Kidney epithelial cell (primary cell): ENCODE measurements around the gene ZNF746. TPM values are rescaled to one million over a fixed set of nuclear protein-coding genes. Genes with fewer than 3 reads are reported as not detected.

Source experiments
- DNase-seq: peaks from one replicate; pipeline ENCODE4 v3.0.0-alpha.2; 2010; ENCODE audit warnings: low read depth
- H3K27me3 ChIP-seq: 2 replicates; pipeline ENCODE4 v1.6.0; 2011; ENCODE audit warnings: low read length; ENCODE audit not compliant: control insufficient read depth, insufficient read depth
- H3K36me3 ChIP-seq: 2 replicates; pipeline ENCODE4 v1.5.1; 2011; ENCODE audit warnings: low read length; ENCODE audit not compliant: control insufficient read depth, insufficient read depth
- H3K4me3 ChIP-seq: 2 replicates; pipeline ENCODE4 v1.5.1; 2011; ENCODE audit warnings: low read depth, mild to moderate bottlenecking, control low read depth, low read length
- total RNA-seq: library from RNA; depleted of rRNA; stranded (reverse); fragments of >200 nt; gene quantifications from 2 replicates; pipeline ENCODE4 v1.2.3, GENCODE V29; 2015
- TF ChIP-seq, protein P1 (sequence below): IDR thresholded peaks from 2 replicates; pipeline ENCODE4 v1.5.1; 2011; ENCODE audit warnings: mild to moderate bottlenecking, moderate library complexity, low read length, control low read depth, inconsistent platforms; ENCODE audit not compliant: insufficient read depth, poor library complexity, severe bottlenecking

ZNF746 gene
- total RNA-seq, 1 donor from 2014 or later: 24.2 TPM

DNA sequence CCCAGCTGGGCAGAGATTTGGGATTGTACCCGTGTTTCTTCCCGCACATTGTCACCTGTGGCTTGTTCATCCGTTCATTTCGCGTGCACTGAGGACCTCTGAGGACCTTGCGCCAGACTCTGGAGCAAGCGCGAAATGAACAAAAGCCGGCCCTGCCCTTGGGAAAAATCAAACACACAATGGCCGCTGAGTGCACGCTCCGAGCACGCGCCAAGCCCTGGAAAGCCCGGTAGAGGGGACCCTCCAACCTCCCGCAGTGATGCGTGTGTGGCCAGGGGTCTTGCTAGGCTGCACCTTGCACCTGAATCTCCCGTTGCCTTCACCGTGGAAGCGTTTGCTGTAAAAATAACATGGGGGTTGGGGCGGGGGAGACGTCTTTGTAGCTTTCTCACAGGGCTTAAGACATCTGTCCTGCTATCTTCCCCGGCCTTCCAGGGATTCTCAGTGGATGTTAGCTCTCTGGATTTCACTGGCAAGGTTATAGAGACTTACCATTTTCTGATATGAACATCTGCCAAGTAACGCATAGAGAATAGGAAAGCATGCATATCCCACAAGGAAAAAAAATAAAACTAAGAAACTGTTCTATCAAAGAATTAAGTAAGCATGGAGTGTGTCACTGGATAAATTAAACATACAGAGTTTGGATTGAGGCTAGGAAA, 74.0 kb downstream of the ZNF746 start:
- TF ChIP-seq, protein P1, sequence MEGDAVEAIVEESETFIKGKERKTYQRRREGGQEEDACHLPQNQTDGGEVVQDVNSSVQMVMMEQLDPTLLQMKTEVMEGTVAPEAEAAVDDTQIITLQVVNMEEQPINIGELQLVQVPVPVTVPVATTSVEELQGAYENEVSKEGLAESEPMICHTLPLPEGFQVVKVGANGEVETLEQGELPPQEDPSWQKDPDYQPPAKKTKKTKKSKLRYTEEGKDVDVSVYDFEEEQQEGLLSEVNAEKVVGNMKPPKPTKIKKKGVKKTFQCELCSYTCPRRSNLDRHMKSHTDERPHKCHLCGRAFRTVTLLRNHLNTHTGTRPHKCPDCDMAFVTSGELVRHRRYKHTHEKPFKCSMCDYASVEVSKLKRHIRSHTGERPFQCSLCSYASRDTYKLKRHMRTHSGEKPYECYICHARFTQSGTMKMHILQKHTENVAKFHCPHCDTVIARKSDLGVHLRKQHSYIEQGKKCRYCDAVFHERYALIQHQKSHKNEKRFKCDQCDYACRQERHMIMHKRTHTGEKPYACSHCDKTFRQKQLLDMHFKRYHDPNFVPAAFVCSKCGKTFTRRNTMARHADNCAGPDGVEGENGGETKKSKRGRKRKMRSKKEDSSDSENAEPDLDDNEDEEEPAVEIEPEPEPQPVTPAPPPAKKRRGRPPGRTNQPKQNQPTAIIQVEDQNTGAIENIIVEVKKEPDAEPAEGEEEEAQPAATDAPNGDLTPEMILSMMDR: no peak
- H3K4me3 ChIP-seq: no peak overlapping the region
- no peaks in the 10 kb centered on the region for H3K36me3 ChIP-seq
- no peak for DNase-seq
- peaks cover 12% of the 10 kb centered on the region for H3K27me3 ChIP-seq

DNA sequence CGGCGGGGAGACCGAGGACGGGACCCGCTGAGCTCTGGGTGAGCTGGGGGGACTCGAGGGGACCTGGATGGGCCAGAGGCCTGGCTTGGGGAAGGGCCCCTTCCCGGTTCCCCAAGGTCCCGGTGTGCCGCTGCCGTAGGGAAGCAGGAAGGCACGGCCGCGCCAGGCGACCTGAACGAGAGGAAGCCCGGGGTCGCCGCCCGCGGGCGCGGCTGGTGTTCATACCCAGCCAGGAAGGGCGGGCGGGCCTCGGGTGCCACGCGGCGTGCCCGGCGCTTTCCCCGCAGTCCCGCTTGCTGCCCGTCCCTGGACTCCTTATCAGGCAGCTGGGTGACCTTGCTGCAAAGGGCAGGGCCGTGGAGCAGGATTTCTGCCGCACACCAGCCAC, 74.7 kb downstream of the ZNF746 start:
- no peak for DNase-seq
- peaks cover 12% of the 10 kb centered on the region for H3K27me3 ChIP-seq
- H3K4me3 ChIP-seq: peak overlapping the region; percentile 16
- H3K36me3 ChIP-seq: no peaks in the 10 kb centered on the region
- TF ChIP-seq, protein P1: no peak

Other genes with a start within 250 kb of the ZNF746 start
- 10.4 and 11.3 TPM in 2 replicates for gene ZNF783, start 235.6 kb downstream of the ZNF746 start, total RNA-seq
- 14.4 and 17.1 TPM in 2 replicates for gene ZNF777, start 36.7 kb downstream of the ZNF746 start, total RNA-seq